Measurements from ENCODE around the gene EPHA2. TPM values are rescaled to one million over a fixed set of nuclear protein-coding genes. Genes with fewer than 3 reads are reported as not detected.

The EPHA2 gene
- total and polyA plus RNA-seq, 4 donors = 2.9 to 11.1 (median 6.8) TPM

DNA sequence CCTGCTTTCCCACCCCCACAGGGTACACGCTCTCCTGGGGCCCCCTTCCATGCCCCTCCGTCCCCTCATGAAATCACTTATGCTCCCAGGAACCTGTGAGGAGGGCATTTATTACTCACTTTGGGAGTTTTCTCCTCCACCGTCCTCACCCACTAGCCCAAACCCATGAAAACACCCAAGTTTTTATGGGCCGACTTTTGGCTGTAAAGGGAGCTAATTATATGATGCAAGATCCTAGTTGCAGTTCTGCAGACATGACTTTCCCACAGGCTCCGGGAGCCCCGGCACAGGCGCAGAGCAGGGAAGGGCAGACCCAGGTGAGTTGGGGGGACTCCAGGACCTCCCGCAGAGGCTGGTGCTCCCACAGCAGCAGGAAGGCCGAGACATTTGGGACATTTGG is 29.7 kb downstream of the EPHA2 start:
- 93% methylated on average over 9 of the region's 9 CpGs for WGBS
- no peaks in the 10 kb centered on the region for H3K27me3 ChIP-seq (ENCODE audit: control insufficient read depth in 4 of 4, insufficient read depth in 4 of 4, low read length in 3 of 4)
- no peak for TF ChIP-seq GABPA (IDR thresholded peaks at IDR 0.05 in 1 of 2, conservative IDR thresholded peaks at IDR 0.05 in 1 of 2)
- no peak for TF ChIP-seq SP1 (IDR thresholded peaks at IDR 0.05)
- TF ChIP-seq YY1 (IDR thresholded peaks at IDR 0.05) = no peak
- H3K4me3 ChIP-seq (ENCODE audit: low read depth in 1 of 3, low read length in 3 of 3) = no peak overlapping the region
- H3K9me3 ChIP-seq (ENCODE audit: control insufficient read depth in 4 of 4, low read length in 3 of 4) = no peaks in the 10 kb centered on the region
- no peak overlapping the region for H3K9ac ChIP-seq (ENCODE audit: low read depth in 1 of 2, low read length in 2 of 2)
- no peak for DNase-seq (ENCODE audit: low spot score)
- no peak overlapping the region for H3K27ac ChIP-seq (ENCODE audit: low read depth in 1 of 2, low read length in 2 of 2)
- peaks cover 2 to 20% (median 15%) of the 10 kb centered on the region in 4 donors for H3K4me1 ChIP-seq (ENCODE audit: control insufficient read depth in 4 of 4, insufficient read depth in 4 of 4, low read length in 3 of 4)
- H3K36me3 ChIP-seq (ENCODE audit: control insufficient read depth in 4 of 4, insufficient read depth in 3 of 4, low read depth in 1 of 4, low read length in 3 of 4) = peaks cover 15 to 59% (median 31%) of the 10 kb centered on the region in 4 donors

- DNase-seq (ENCODE audit: low spot score) = no peak
- Histone ChIP-seq H3K4me1 (ENCODE audit: control insufficient read depth in 4 of 4, insufficient read depth in 4 of 4, low read length in 3 of 4) (peaks cover 2 to 26% (median 21%) of the 10 kb centered on the region in 4 donors), H3K9me3 (ENCODE audit: control insufficient read depth in 4 of 4, low read length in 3 of 4) (no peaks in the 10 kb centered on the region), H3K27me3 (ENCODE audit: control insufficient read depth in 4 of 4, insufficient read depth in 4 of 4, low read length in 3 of 4) (no peaks in the 10 kb centered on the region), H3K27ac (ENCODE audit: low read depth in 1 of 2, low read length in 2 of 2) (no peak overlapping the region), H3K36me3 (ENCODE audit: control insufficient read depth in 4 of 4, insufficient read depth in 3 of 4, low read depth in 1 of 4, low read length in 3 of 4) (peaks cover 15 to 52% (median 27%) of the 10 kb centered on the region in 4 donors), H3K4me3 (ENCODE audit: low read depth in 1 of 3, low read length in 3 of 3) (no peak overlapping the region), H3K9ac (ENCODE audit: low read depth in 1 of 2, low read length in 2 of 2) (no peak overlapping the region)
- TF ChIP-seq, protein P1, sequence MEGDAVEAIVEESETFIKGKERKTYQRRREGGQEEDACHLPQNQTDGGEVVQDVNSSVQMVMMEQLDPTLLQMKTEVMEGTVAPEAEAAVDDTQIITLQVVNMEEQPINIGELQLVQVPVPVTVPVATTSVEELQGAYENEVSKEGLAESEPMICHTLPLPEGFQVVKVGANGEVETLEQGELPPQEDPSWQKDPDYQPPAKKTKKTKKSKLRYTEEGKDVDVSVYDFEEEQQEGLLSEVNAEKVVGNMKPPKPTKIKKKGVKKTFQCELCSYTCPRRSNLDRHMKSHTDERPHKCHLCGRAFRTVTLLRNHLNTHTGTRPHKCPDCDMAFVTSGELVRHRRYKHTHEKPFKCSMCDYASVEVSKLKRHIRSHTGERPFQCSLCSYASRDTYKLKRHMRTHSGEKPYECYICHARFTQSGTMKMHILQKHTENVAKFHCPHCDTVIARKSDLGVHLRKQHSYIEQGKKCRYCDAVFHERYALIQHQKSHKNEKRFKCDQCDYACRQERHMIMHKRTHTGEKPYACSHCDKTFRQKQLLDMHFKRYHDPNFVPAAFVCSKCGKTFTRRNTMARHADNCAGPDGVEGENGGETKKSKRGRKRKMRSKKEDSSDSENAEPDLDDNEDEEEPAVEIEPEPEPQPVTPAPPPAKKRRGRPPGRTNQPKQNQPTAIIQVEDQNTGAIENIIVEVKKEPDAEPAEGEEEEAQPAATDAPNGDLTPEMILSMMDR (IDR thresholded peaks at IDR 0.05; ENCODE audit: low read depth, low read length, missing input control) = no peak
- TF ChIP-seq RXRA (IDR thresholded peaks at IDR 0.05) (no peak), SP1 (IDR thresholded peaks at IDR 0.05) (no peak), REST (IDR thresholded peaks at IDR 0.05) (no peak), HNF4G (IDR thresholded peaks at IDR 0.05) (no peak), FOXA1 (IDR thresholded peaks at IDR 0.05) (no peak)
- TF ChIP-seq, protein P2, sequence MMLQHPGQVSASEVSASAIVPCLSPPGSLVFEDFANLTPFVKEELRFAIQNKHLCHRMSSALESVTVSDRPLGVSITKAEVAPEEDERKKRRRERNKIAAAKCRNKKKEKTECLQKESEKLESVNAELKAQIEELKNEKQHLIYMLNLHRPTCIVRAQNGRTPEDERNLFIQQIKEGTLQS (IDR thresholded peaks at IDR 0.05) = no peak
- TF ChIP-seq, protein P3, sequence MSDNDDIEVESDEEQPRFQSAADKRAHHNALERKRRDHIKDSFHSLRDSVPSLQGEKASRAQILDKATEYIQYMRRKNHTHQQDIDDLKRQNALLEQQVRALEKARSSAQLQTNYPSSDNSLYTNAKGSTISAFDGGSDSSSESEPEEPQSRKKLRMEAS (IDR thresholded peaks at IDR 0.05) = no peak
- WGBS = 94% methylated on average over 3 of the region's 3 CpGs
Observed at GRCh38 chr1:16125483-16125882, 30.4 kb downstream of the EPHA2 start.

DNA sequence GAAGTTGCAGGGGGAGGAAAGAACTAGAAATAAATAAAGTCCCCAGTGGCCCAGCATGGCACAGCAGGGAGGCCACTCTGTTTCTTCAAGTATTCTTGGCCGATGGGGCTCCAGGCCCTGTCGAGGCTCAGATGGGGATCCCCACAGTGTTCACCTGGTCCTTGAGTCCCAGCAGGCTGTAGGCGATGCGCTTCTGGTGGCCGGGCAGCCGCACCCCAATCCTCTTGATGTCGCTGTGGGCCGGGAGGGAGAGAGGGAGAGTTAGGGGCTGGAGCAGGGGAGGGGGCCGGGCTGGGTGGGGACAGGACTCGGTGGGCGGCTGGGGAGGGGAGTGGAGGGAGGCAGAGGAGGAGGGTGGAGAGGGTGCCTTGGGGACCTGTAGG is 30.8 kb downstream of the EPHA2 start:
- Histone ChIP-seq H3K4me1 (ENCODE audit: control insufficient read depth in 4 of 4, insufficient read depth in 4 of 4, low read length in 3 of 4) (peaks cover 2 to 26% (median 21%) of the 10 kb centered on the region in 4 donors), H3K9ac (ENCODE audit: low read depth in 1 of 2, low read length in 2 of 2) (no peak overlapping the region), H3K9me3 (ENCODE audit: control insufficient read depth in 4 of 4, low read length in 3 of 4) (no peaks in the 10 kb centered on the region), H3K27ac (ENCODE audit: low read depth in 1 of 2, low read length in 2 of 2) (no peak overlapping the region), H3K36me3 (ENCODE audit: control insufficient read depth in 4 of 4, insufficient read depth in 3 of 4, low read depth in 1 of 4, low read length in 3 of 4) (peaks cover 15 to 48% (median 25%) of the 10 kb centered on the region in 4 donors), H3K4me3 (ENCODE audit: low read depth in 1 of 3, low read length in 3 of 3) (no peak overlapping the region), H3K27me3 (ENCODE audit: control insufficient read depth in 4 of 4, insufficient read depth in 4 of 4, low read length in 3 of 4) (no peaks in the 10 kb centered on the region)
- WGBS = 89% methylated on average over 11 of the region's 11 CpGs
- DNase-seq (ENCODE audit: low spot score) = no peak
- TF ChIP-seq TAF1 (conservative IDR thresholded peaks at IDR 0.05) = no peak
- no peak for TF ChIP-seq REST (IDR thresholded peaks at IDR 0.05)
- no peak for TF ChIP-seq NR2F2 (IDR thresholded peaks at IDR 0.05)
- TF ChIP-seq, protein P2 (IDR thresholded peaks at IDR 0.05) = no peak
- TF ChIP-seq FOXA1 (IDR thresholded peaks at IDR 0.05) = no peak
- TF ChIP-seq ZBTB33 (IDR thresholded peaks at IDR 0.05) = no peak
- no peak for TF ChIP-seq YY1 (IDR thresholded peaks at IDR 0.05)
- no peak for TF ChIP-seq RAD21 (IDR thresholded peaks at IDR 0.05)
- no peak for TF ChIP-seq SP1 (IDR thresholded peaks at IDR 0.05)

Measured in liver (tissue), 9 donors.